Activated T-cell treated with anti-CD3 and anti-CD28 coated beads, Interleukin-2, amount 50 U/mL, for 72 hours (primary cell): ENCODE measurements around the gene PROM2. TPM values are rescaled to one million over a fixed set of nuclear protein-coding genes. Genes with fewer than 3 reads are reported as not detected.

ENCODE experiments used
- ATAC-seq, 2 donors: fragments of 150-1000 bp; cut with Tn5 transposase; replicated peaks in 1 of 2; 2 replicates each; pipeline ENCODE4 v1.10.0; 2021; ENCODE audit warnings: moderate library complexity in 2 of 2, mild to moderate bottlenecking in 1 of 2
- DNase-seq, 2 donors: peaks; one replicate each; pipeline ENCODE4 v3.0.0; 2021 to 2022; ENCODE audit warnings: mixed read lengths in 1 of 2
- H3K27ac Mint-ChIP-seq: one replicate; pipeline ENCODE4 v1.8.0; 2022; ENCODE audit warnings: mild to moderate bottlenecking, moderate library complexity, mixed read lengths
- H3K27me3 Mint-ChIP-seq: one replicate; pipeline ENCODE4 v1.8.0; 2022; ENCODE audit warnings: low read depth, mixed read lengths
- H3K36me3 Mint-ChIP-seq, 2 donors: one replicate each; pipeline ENCODE4 v1.8.0; 2022; ENCODE audit warnings: mixed read lengths in 2 of 2, mild to moderate bottlenecking in 1 of 2; ENCODE audit not compliant: insufficient read depth in 2 of 2
- H3K4me1 Mint-ChIP-seq: one replicate; pipeline ENCODE4 v1.8.0; 2022; ENCODE audit warnings: low read depth, mixed read lengths
- H3K4me3 Mint-ChIP-seq, 2 donors: one replicate each; pipeline ENCODE4 v1.8.0; 2022; ENCODE audit warnings: mild to moderate bottlenecking in 2 of 2, mixed read lengths in 2 of 2, moderate library complexity in 2 of 2
- H3K9me3 Mint-ChIP-seq, 2 donors: one replicate each; pipeline ENCODE4 v1.8.0; 2022; ENCODE audit warnings: mixed read lengths in 2 of 2
- total RNA-seq, 2 donors: library from RNA; stranded (reverse); gene quantifications; one replicate each; pipeline ENCODE4 v1.2.3, GENCODE V29; 2022

Gene PROM2
- total RNA-seq, 2 donors from 2014 or later, result 0.38 to 0.39 TPM

DNA sequence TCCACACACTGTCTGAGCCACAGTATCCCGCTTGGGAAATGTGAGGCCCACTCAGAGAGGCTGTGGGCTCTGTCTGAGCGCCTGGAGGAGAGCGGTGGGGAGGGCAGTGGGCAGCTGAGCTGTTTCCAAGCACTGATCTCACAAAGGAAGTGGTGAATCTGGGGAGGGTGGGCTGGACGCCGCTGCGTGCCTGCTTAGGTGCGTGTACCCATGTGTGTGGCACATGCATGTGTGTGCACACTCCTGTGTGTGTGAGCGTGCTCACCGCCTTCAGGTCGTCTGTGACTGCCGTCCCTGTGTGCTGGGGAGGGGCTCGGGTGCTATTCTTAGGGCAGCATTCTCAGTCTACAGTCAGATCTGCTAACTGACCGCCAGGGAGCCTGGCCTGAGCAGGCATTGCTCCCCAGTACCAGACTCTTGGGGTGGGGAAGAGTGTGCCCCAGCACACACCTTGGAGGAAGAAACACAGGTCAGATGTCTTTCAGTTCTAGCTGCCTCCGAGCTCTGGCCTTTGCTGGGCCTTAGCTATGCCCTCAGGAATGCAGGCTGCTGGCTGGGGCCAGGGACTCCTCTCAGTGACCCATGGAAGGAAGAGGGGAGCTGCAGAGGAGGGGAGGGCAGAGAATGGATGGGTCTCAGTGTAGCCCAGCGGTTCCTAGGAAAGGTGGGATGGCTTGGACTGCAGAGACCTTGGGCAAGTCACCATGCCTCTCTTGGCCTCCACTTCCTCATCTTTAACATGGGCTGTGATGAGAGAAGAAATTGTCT lies 54.3 kb downstream of the PROM2 start:
- ATAC-seq (no peak), DNase-seq (no peak)
- peaks cover 0 to 8% of the 10 kb centered on the region in 2 donors for H3K9me3 Mint-ChIP-seq
- H3K27me3 Mint-ChIP-seq, result no peaks in the 10 kb centered on the region
- H3K27ac Mint-ChIP-seq, result no peak overlapping the region
- H3K4me3 Mint-ChIP-seq, result no peak overlapping the region
- no peaks in the 10 kb centered on the region for H3K4me1 Mint-ChIP-seq
- H3K36me3 Mint-ChIP-seq, result no peaks in the 10 kb centered on the region

DNA sequence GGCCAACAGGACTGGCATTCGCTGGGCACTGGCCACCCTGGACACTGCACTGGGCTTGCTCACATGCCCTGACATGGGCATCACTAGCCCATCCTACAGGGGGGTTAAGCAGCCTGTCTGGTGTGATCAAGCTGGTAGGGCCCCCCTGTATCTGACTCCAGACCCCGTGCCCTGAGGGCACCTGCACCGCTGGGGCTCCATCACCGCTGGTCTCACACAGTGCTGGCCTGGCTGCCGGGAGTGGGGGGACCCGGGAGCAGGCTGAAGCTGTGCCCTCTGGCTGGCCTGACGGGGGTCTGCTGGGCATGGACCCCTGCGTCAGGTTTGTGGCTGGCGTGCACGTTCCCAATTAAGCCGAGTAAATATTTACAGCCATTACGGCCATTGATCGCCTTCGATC lies 55.2 kb downstream of the PROM2 start:
- no peak overlapping the region for H3K4me3 Mint-ChIP-seq
- no peak overlapping the region for H3K27ac Mint-ChIP-seq
- H3K27me3 Mint-ChIP-seq, result no peaks in the 10 kb centered on the region
- no peaks in the 10 kb centered on the region for H3K4me1 Mint-ChIP-seq
- ATAC-seq, result no peak
- no peak for DNase-seq
- peaks cover 0 to 8% of the 10 kb centered on the region in 2 donors for H3K9me3 Mint-ChIP-seq
- no peaks in the 10 kb centered on the region for H3K36me3 Mint-ChIP-seq

DNA sequence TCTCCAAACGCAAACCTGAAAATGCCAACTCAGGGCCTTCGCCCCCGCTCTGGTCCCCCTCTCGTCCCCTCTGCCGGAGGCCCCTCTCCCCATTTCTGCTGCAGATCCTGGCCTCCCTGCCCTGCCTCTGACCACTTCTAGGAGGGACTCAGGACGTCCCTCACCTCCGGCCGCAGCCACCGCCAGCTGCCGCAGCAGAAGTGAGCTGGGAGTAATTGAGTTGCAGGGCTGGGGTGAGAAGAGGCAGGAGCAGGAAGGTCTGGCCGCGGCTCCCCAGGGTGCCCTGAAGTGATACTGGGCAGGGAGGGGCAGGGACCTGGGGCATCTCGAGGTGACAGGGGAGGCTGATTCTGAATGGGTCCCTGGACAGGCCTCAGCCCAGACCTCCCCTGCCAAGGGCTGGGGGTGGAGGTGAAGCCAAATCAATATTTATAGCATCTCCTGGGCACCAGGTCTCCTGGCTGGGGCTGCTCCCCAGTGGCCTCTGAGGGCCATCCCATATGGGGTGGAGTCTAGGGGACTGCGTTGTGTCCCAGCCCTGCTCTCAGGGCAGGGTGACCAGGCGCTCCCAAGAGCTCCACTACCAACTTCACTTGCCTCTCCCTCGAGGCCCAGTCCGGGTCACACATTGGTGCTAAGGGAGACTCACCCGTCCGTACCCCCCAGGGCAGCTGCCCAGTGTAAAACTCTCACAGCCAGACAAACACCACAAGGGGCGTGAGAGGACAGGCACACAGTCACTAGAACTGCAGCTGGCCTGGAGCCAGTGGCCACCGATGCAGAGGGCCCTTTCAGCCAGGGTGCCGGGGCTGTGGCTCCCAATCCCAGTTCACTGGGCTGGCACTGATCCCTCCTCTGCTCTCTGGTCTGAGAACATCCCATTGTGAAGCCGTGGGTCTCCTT lies 55.9 kb downstream of the PROM2 start:
- H3K4me1 Mint-ChIP-seq, result no peaks in the 10 kb centered on the region
- H3K4me3 Mint-ChIP-seq, result no peak overlapping the region
- H3K27ac Mint-ChIP-seq, result no peak overlapping the region
- H3K27me3 Mint-ChIP-seq, result no peaks in the 10 kb centered on the region
- peaks cover 0 to 8% of the 10 kb centered on the region in 2 donors for H3K9me3 Mint-ChIP-seq
- H3K36me3 Mint-ChIP-seq, result no peaks in the 10 kb centered on the region
- DNase-seq (no peak), ATAC-seq (no peak)

DNA sequence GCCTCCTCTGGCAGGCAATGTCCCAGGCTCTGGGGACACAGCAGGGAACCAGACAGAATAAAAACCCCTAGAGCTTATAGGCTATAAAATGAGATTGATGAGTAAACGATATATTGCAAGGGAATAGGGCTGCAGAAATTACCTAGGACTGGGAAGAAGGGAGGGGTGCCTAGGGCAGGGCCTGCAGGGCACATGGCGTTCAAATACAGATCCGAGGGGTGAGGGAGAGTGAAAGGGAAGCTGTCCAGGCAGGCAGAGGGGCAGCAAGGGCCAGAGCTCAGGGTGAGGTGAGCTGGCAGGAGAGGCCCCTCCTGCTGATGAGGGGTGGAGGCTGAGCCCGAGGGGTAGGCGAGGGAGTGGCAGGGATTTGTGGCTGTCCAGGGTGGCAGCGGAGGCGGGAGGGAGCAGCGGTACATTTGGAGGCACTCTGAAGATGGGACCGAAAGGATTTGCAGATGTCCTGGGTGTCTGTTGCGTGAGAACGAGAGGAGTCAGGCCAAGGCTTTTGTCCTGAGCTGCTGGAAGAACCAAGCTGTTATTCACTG lies 56.6 kb downstream of the PROM2 start:
- Mint-ChIP-seq H3K4me3 (no peak overlapping the region), H3K27ac (no peak overlapping the region), H3K4me1 (no peaks in the 10 kb centered on the region), H3K36me3 (no peaks in the 10 kb centered on the region), H3K9me3 (peaks cover 0 to 3% of the 10 kb centered on the region in 2 donors), H3K27me3 (no peaks in the 10 kb centered on the region)
- ATAC-seq, result no peak
- no peak for DNase-seq

DNA sequence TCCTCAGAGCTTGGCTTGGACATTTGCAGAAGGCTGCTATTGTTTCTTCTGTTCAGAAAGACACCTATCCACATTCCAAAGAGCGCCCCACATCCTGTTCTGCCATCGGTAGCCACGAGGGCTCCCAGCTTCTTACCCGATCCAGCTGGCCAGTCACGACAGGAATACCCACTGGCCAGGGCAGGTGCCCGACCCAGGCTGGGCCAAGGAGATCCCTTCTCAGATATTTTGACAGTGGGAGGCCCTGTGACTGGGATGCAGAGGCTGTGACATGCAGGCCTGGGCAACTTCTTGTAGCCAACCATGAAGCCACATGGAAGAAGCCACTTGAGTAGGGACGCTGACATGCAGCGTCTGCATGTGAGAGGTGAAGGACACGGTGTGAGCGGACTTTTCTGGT lies 57.4 kb downstream of the PROM2 start:
- Mint-ChIP-seq H3K4me1 (no peaks in the 10 kb centered on the region), H3K36me3 (no peaks in the 10 kb centered on the region), H3K27ac (no peak overlapping the region), H3K9me3 (no peaks in the 10 kb centered on the region), H3K27me3 (no peaks in the 10 kb centered on the region), H3K4me3 (no peak overlapping the region)
- no peak for ATAC-seq
- DNase-seq, result no peak

DNA sequence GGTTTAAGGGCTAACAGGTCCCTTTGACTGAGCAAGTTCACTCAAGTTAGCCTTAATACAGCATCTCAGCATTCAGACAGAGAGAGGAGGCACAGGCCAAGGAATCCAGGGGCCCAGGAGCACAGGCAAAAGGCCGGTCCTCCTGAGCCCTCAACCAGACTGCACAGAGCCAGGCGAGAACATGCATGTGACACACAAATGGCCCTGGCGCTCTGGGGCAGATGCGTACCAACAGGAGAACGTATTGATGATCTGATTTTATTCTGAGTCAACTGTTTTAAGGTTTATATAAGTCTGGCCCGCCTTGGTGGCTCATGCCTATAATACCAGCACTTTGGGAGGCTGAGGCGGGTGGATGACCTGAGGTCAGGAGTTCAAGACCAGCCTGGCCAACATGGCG lies 57.8 kb downstream of the PROM2 start:
- Mint-ChIP-seq H3K27me3 (no peaks in the 10 kb centered on the region), H3K27ac (no peak overlapping the region), H3K4me1 (no peaks in the 10 kb centered on the region), H3K36me3 (no peaks in the 10 kb centered on the region), H3K4me3 (no peak overlapping the region), H3K9me3 (no peaks in the 10 kb centered on the region)
- DNase-seq (no peak), ATAC-seq (no peak)

DNA sequence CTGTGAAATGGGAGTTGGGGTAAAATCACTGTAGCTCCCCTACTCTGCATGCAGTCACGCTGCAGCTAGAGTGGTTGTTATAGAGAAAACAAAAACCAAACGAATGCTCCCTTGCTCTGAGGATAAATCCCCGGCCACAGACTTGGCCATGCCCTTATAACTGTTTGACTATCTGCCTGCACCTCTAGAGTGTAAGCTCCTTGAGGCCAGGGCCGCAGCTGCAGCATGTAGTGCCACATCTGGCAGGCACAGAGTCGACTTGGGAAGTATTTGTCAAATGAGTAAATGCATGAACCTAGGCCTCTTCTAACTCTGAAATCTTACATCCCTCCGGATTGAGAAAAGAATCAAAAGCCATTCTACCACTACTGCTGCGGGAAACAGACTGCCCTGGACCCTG lies 58.8 kb downstream of the PROM2 start:
- Mint-ChIP-seq H3K36me3 (no peaks in the 10 kb centered on the region), H3K9me3 (no peaks in the 10 kb centered on the region), H3K4me1 (no peaks in the 10 kb centered on the region), H3K4me3 (no peak overlapping the region), H3K27me3 (no peaks in the 10 kb centered on the region), H3K27ac (no peak overlapping the region)
- ATAC-seq, result no peak
- DNase-seq, result no peak

DNA sequence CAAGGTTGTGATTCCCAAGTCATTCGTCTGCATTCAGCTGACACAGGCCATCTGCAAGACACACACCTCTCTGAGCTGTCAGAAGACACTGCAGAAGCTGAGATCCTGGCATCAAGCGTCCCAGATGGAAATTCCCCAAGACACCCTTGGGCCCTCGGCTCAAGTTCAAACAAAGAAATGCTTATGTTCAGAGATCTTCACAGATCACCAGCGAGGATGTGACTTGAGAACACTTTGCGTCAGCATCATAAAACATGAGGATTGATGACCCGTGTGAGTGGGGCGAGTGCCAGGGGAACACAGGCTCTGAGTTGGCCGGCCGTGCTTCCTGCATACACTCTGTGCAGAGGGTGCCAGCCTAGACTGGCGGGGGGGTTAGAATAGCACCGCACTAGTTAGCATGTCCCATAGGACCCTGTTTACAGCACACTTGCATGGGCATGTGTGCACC lies 59.7 kb downstream of the PROM2 start:
- Mint-ChIP-seq H3K4me3 (no peak overlapping the region), H3K4me1 (no peaks in the 10 kb centered on the region), H3K36me3 (no peaks in the 10 kb centered on the region), H3K27me3 (no peaks in the 10 kb centered on the region), H3K27ac (no peak overlapping the region), H3K9me3 (no peaks in the 10 kb centered on the region)
- ATAC-seq (no peak), DNase-seq (no peak)

DNA sequence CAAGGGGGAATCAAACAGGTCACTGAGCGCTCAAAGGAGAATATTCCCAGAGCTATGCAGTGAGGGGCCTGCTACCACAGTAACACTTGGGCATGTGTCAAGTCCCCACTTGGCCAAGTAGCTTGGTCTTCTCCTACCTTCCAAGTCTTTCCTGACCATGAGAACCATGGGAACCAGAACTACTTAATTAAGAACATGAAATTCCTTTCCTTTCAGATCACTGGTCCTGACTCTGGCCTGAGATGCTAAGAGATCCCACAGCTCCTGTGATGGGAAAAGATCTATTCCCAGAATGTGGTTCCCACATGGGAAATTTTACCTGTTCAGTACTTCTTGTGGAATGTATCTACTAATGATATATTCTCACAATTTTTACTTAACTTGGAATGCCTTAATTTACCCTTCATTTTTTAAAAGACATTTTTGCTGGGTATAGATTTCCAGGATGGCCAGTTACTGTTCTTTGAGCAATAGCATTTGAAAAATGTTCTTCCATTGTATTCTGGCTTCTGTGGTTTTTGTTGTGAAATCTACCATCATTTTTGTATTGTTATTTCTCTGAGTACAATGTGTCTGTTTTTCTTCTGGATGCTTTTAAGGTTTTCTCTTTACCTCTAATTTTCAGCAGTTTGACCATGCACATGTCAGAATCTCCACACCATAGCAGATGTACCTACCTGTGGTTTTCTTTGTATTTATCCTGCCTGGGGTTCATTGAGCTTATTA lies 60.8 kb downstream of the PROM2 start:
- Mint-ChIP-seq H3K27me3 (no peaks in the 10 kb centered on the region), H3K4me3 (no peak overlapping the region), H3K4me1 (no peaks in the 10 kb centered on the region), H3K27ac (no peak overlapping the region), H3K36me3 (no peaks in the 10 kb centered on the region), H3K9me3 (no peaks in the 10 kb centered on the region)
- no peak for ATAC-seq
- no peak for DNase-seq

DNA sequence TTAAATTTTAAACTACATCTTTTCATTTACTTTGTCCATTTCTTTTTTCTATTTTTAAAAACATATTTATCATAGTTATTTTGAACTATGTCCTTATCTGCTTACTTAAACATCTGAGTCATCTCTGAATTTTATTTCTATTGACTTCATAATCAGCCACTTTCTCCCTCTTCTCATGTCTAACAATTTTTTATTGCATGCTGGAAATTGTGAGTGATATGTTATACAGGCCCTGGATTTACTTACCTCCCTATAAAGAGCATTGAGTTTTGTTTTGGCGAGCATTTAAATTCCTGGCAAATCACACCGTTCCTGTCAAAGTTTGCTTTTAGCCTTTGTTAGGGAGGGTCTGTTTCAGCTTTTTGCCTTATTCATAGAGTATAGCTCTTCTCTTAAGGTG lies 62.2 kb downstream of the PROM2 start:
- H3K27ac Mint-ChIP-seq, result no peak overlapping the region
- H3K4me3 Mint-ChIP-seq, result no peak overlapping the region
- H3K4me1 Mint-ChIP-seq, result no peaks in the 10 kb centered on the region
- H3K9me3 Mint-ChIP-seq, result no peaks in the 10 kb centered on the region
- peaks cover 3% of the 10 kb centered on the region for H3K27me3 Mint-ChIP-seq
- no peaks in the 10 kb centered on the region for H3K36me3 Mint-ChIP-seq
- no peak for DNase-seq
- no peak for ATAC-seq

DNA sequence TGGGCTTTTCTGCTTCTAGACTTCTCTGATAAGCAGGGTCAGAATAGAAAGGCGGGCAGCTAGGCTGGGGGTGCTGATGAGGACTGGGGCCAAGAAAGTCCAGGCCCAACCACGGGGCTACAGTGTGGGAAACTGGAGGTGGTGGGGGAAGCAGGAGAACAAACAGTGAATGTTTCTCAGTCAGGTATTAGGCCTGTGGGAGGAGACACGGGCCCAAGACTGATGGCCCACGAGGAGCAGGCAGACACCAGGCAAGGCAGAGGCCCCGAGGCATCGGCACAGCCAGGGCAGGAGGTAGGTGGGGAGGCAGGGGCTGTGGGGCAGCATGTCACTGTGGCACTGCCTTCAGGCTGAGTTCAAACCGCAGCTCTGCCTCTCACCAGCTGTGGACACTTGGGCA lies 63.6 kb downstream of the PROM2 start:
- H3K27ac Mint-ChIP-seq, result no peak overlapping the region
- H3K27me3 Mint-ChIP-seq, result peaks cover 16% of the 10 kb centered on the region
- no peaks in the 10 kb centered on the region for H3K36me3 Mint-ChIP-seq
- ATAC-seq (no peak), DNase-seq (no peak)
- H3K9me3 Mint-ChIP-seq, result no peaks in the 10 kb centered on the region
- no peak overlapping the region for H3K4me3 Mint-ChIP-seq
- H3K4me1 Mint-ChIP-seq, result no peaks in the 10 kb centered on the region
